IMR-90 (cell line): ENCODE data around the gene EMID1. TPM values are rescaled to one million over a fixed set of nuclear protein-coding genes. Genes with fewer than 3 reads are reported as not detected.

Experiments used
- ATAC-seq: fragments of 200-7000 bp; cut with Tn5 transposase; 2 replicates; pipeline ENCODE4 v1.9.1; 2020; ENCODE audit warnings: low read depth, mild to moderate bottlenecking, moderate library complexity
- BruUV-seq: library from RNA; stranded (reverse); fragments of 400-500 nt; replicated peaks from 2 replicates; lab custom pipeline; 2021; lab: Mats Ljungman, UMichigan
- CTCF ChIA-PET: fragments of 300-600 bp; formaldehyde crosslinking; extraction: SDS; loops from one replicate; lab custom pipeline; 2021; ENCODE audit warnings: antibody characterized with exemption; lab: Yijun Ruan, JAX
- POLR2A ChIA-PET: fragments of 300-600 bp; sonication (Branson Sonifier 250); formaldehyde crosslinking; loops from one replicate; lab custom pipeline; 2022; ENCODE audit warnings: antibody characterized with exemption; ENCODE audit not compliant: unreplicated experiment; lab: Charles Lee
- DNase-seq: peaks from one replicate; pipeline ENCODE4 v3.0.0; 2013
- H2AFZ ChIP-seq: replicated peaks from 2 replicates; pipeline ENCODE3; 2013; ENCODE audit warnings: low read length, mild to moderate bottlenecking; ENCODE audit not compliant: poor library complexity
- H2AK5ac ChIP-seq: 2 replicates; pipeline ENCODE4 v1.6.1; 2013; ENCODE audit warnings: low read depth, low read length, inconsistent platforms
- H2AK9ac ChIP-seq: replicated peaks from 2 replicates; pipeline ENCODE3; 2013; ENCODE audit warnings: mild to moderate bottlenecking, low read depth, low read length, moderate library complexity; ENCODE audit not compliant: poor library complexity
- H2BK120ac ChIP-seq: 2 replicates; pipeline ENCODE4 v1.6.1; 2013; ENCODE audit warnings: low read depth, low read length, inconsistent platforms
- H2BK15ac ChIP-seq: 3 replicates; pipeline ENCODE4 v1.6.1; 2013; ENCODE audit warnings: low read depth, low read length, inconsistent platforms
- H2BK20ac ChIP-seq: 2 replicates; pipeline ENCODE4 v1.6.1; 2013; ENCODE audit warnings: low read depth, mild to moderate bottlenecking, inconsistent platforms, low read length, moderate library complexity
- H2BK5ac ChIP-seq: 2 replicates; pipeline ENCODE4 v1.6.1; 2013; ENCODE audit warnings: mild to moderate bottlenecking, low read depth, low read length, inconsistent platforms; ENCODE audit not compliant: poor library complexity, severe bottlenecking
- H3K14ac ChIP-seq: replicated peaks from 2 replicates; pipeline ENCODE4 v1.6.1; 2013; ENCODE audit warnings: low read depth, low read length, inconsistent platforms
- H3K18ac ChIP-seq: 2 replicates; pipeline ENCODE4 v1.6.1; 2013; ENCODE audit warnings: low read depth, low read length, control low read depth
- H3K23ac ChIP-seq: 2 replicates; pipeline ENCODE4 v1.6.1; 2013; ENCODE audit warnings: low read depth, low read length, inconsistent platforms
- H3K27ac ChIP-seq: 2 replicates; pipeline ENCODE4 v1.5.1; 2013; ENCODE audit warnings: mild to moderate bottlenecking, control low read depth, low read length; ENCODE audit not compliant: insufficient read depth
- H3K27me3 ChIP-seq: 2 replicates; pipeline ENCODE4 v1.6.1; 2013; ENCODE audit warnings: low read length; ENCODE audit not compliant: control insufficient read depth, insufficient read depth
- H3K36me3 ChIP-seq: 2 replicates; pipeline ENCODE4 v1.6.1; 2013; ENCODE audit warnings: low read length, mixed read lengths; ENCODE audit not compliant: control insufficient read depth, insufficient read depth
- H3K4ac ChIP-seq: 2 replicates; pipeline ENCODE4 v1.6.1; 2013; ENCODE audit warnings: low read depth, low read length, inconsistent platforms
- H3K4me1 ChIP-seq: 2 replicates; pipeline ENCODE4 v1.6.1; 2013; ENCODE audit warnings: low read length, mixed read lengths; ENCODE audit not compliant: control insufficient read depth, insufficient read depth
- H3K4me2 ChIP-seq: 2 replicates; pipeline ENCODE4 v1.6.1; 2013; ENCODE audit warnings: low read depth, mild to moderate bottlenecking, control low read depth, low read length, moderate library complexity
- H3K4me3 ChIP-seq: 2 replicates; pipeline ENCODE4 v1.5.1; 2013; ENCODE audit warnings: low read depth, mild to moderate bottlenecking, control low read depth, low read length, moderate library complexity; ENCODE audit not compliant: insufficient read depth
- H3K56ac ChIP-seq: 2 replicates; pipeline ENCODE4 v1.6.1; 2013; ENCODE audit warnings: low read length, inconsistent platforms; ENCODE audit not compliant: insufficient read depth; ENCODE audit errors: extremely low read depth
- H3K79me1 ChIP-seq, 2 experiments: 2 replicates each; pipeline ENCODE4 v1.6.1; 2013; ENCODE audit warnings: low read length in 2 of 2, inconsistent platforms in 1 of 2, low read depth in 1 of 2
- H3K9ac ChIP-seq: 2 replicates; pipeline ENCODE4 v1.6.1; 2013; ENCODE audit warnings: low read depth, low read length, control low read depth
- H3K9me1 ChIP-seq: 2 replicates; pipeline ENCODE4 v1.6.1; 2013; ENCODE audit warnings: low read length, inconsistent platforms; ENCODE audit not compliant: insufficient read depth
- H3K9me3 ChIP-seq: 2 replicates; pipeline ENCODE4 v1.6.1; 2013; ENCODE audit warnings: low read length; ENCODE audit not compliant: control insufficient read depth, insufficient read depth
- H4K20me1 ChIP-seq: 2 replicates; pipeline ENCODE4 v1.6.1; 2013; ENCODE audit warnings: low read length, inconsistent platforms; ENCODE audit not compliant: insufficient read depth
- H4K5ac ChIP-seq: 2 replicates; pipeline ENCODE4 v1.6.1; 2013; ENCODE audit warnings: mild to moderate bottlenecking, low read depth, low read length, control low read depth
- H4K8ac ChIP-seq, 2 experiments: 2 replicates each; pipeline ENCODE4 v1.6.1; 2013; ENCODE audit warnings: low read depth in 2 of 2, low read length in 2 of 2, control low read depth in 1 of 2, inconsistent platforms in 1 of 2
- H4K91ac ChIP-seq: 2 replicates; pipeline ENCODE4 v1.6.1; 2013; ENCODE audit warnings: low read depth, low read length, inconsistent platforms; ENCODE audit not compliant: insufficient read depth
- FOS ChIP-seq: fragments of 150-350 bp; IDR thresholded peaks from 2 replicates; pipeline ENCODE4 v1.6.1; 2016; ENCODE audit warnings: low read depth, low read length
- MXI1 ChIP-seq: IDR thresholded peaks from 2 replicates; pipeline ENCODE4 v1.6.1; 2012; ENCODE audit warnings: low read depth, mild to moderate bottlenecking, low read length, moderate library complexity, borderline replicate concordance
- POLR2A ChIP-seq: IDR thresholded peaks from 2 replicates; pipeline ENCODE4 v1.6.1; 2012; ENCODE audit warnings: mild to moderate bottlenecking, low read depth, low read length
- WGBS, 2 experiments: methylation state at CpG; one replicate each; pipeline versions ENCODE4 v1.1.5 to v1.1.7; 2013; ENCODE audit warnings: missing lambda C conversion rate in 2 of 2; ENCODE audit not compliant: insufficient read length in 1 of 2; ENCODE audit errors: extremely low coverage in 2 of 2; 5-methylcytosine and 5-hydroxymethylcytosine counted together
- dilution Hi-C: fragments of 300-500 bp; cut with HindIII; formaldehyde crosslinking; loops from one replicate; pipeline ENCODE4 v1.14.3; 2018; ENCODE audit warnings: low sequenced_read_pairs; ENCODE audit not compliant: unreplicated experiment
- in situ Hi-C: fragments of 300-500 bp; cut with MboI; formaldehyde crosslinking; loops from 3 replicates; pipeline ENCODE4 v1.14.3; 2019; ENCODE audit warnings: low sequenced_read_pairs, inconsistent platforms, mixed read lengths
- intact Hi-C: fragments of 100-400 bp; cut with micrococcal nuclease; formaldehyde crosslinking; loops from 2 replicates; pipeline ENCODE4 v1.10.0; 2022
- polyA plus RNA-seq, 3 experiments: library from polyadenylated mRNA; depleted of rRNA; stranded (reverse); fragments of >200 nt; gene quantifications; 2 replicates each; pipeline ENCODE4 v1.2.3, GENCODE V29; 2012; ENCODE audit warnings: low replicate concordance in 1 of 3
- total RNA-seq: library from RNA; depleted of rRNA; stranded (reverse); fragments of >200 nt; gene quantifications from 2 replicates; pipeline ENCODE4 v1.2.3, GENCODE V29; 2012

EMID1 gene
- total and polyA plus RNA-seq, 2 of the 4 experiments (the other 2 are of a cell fraction) = 0.54 to 1.3 TPM

GRCh38 chr22:29195118-29195963 lies 10.4 kb upstream of the EMID1 start:
- no TSS peak for BruUV-seq

More at GRCh38 chr22:29195118-29195963, 10.4 kb upstream of the EMID1 start:
- Histone ChIP-seq H3K9me3 (no peaks in the 10 kb centered on the region), H4K20me1 (no peaks in the 10 kb centered on the region), H2BK15ac (no peak overlapping the region), H3K36me3 (no peaks in the 10 kb centered on the region), H3K79me1 (no peaks in the 10 kb centered on the region), H3K27ac (no peak overlapping the region), H3K14ac (no peak overlapping the region), H3K9ac (no peak overlapping the region), H3K4ac (no peak overlapping the region), H3K23ac (no peak overlapping the region), H4K8ac (no peak overlapping the region), H2AK5ac (no peak overlapping the region), H2BK20ac (no peak overlapping the region), H3K4me3 (no peak overlapping the region), H3K4me1 (no peaks in the 10 kb centered on the region), H2AK9ac (no peak overlapping the region), H2AFZ (peak overlapping the region; percentile 14), H3K27me3 (peaks cover 2% of the 10 kb centered on the region; the same call in 1 of the 2 replicates), H3K9me1 (peaks cover 2% of the 10 kb centered on the region; the same call in 1 of the 2 replicates), H2BK5ac (no peak overlapping the region), H4K91ac (no peak overlapping the region), H3K18ac (no peak overlapping the region), H4K5ac (no peak overlapping the region), H3K4me2 (no peak overlapping the region), H2BK120ac (no peak overlapping the region), H3K56ac (no peak overlapping the region)
- intact Hi-C loops (no loop called here), dilution Hi-C loops (no loop called here), in situ Hi-C loops (no loop called here)
- POLR2A ChIA-PET = no interaction called here
- ATAC-seq = no peak
- DNase-seq = no peak
- CTCF ChIA-PET = no interaction called here
- TF ChIP-seq FOS (no peak), POLR2A (no peak), MXI1 (no peak)
- WGBS, 2 experiments = 83% methylated on average over 2 of the region's 8 CpGs; no CpG with 5 or more reads in 1 of the 2 experiments
